IPS DF 4.7 (cell line): ENCODE results near the gene L1CAM.

Experiments used
- DNase-seq: peaks from one replicate; pipeline ENCODE4 v3.0.0-alpha.2; 2013; ENCODE audit warnings: low spot score; ENCODE audit errors: extremely low read depth

The L1CAM gene

DNA sequence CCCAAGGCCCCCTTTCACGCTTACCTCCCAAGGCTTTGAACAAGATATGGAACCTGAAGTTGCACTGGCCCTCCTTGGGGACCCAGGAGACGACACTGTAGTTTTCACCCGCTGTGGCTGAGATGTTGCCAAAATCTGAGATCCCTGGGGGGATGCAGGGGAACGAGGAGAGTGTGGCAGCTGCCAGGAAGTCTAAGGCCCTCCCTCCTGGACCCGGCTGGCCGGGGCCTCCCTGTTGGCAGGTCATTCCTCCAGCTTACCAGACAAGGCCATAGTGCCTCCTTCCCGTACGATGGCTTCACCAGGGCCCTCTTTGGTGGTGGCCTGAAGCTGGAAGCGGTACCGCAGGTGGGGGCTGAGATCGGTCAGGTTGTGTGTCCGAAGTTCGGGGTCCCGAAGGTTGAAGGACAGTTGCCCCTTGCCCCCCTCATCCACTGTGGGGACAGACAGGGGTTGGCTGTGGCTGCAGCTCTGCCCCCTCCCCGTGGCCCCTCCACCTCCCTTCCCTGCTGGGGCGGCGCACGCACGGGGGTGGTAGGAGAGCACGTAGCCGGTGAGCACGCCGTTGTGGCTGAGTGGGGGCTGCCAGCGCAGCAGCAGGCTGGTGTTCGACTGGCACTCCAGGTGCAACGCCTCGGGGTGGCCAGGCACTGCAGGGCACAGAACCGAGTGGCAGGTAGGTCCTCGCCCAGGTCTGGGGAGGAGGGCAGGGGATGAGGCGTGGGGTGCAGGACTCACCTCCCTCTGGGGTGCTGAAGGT is 21.2 kb downstream of the L1CAM start:
- no peak for DNase-seq

DNA sequence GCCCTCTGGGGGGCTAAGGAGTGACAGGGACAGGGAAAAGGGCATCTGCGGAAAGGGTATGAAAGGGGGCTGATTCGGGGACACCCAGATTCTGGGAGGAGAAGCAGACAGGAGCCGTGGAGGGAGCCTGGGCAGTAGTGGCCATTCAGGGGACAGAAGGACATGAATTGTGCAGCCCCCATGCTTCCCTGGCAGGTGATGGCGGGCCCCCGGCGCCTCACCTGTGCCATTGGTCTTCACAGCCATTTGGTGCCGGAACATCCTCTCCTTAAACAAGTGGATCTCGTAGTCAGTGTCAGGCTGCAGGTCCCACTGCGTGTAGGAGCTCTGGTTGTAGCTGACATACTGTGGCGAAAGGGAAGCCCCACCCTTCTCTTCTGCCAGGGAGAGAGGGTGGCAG is 21.9 kb downstream of the L1CAM start:
- no peak for DNase-seq

DNA sequence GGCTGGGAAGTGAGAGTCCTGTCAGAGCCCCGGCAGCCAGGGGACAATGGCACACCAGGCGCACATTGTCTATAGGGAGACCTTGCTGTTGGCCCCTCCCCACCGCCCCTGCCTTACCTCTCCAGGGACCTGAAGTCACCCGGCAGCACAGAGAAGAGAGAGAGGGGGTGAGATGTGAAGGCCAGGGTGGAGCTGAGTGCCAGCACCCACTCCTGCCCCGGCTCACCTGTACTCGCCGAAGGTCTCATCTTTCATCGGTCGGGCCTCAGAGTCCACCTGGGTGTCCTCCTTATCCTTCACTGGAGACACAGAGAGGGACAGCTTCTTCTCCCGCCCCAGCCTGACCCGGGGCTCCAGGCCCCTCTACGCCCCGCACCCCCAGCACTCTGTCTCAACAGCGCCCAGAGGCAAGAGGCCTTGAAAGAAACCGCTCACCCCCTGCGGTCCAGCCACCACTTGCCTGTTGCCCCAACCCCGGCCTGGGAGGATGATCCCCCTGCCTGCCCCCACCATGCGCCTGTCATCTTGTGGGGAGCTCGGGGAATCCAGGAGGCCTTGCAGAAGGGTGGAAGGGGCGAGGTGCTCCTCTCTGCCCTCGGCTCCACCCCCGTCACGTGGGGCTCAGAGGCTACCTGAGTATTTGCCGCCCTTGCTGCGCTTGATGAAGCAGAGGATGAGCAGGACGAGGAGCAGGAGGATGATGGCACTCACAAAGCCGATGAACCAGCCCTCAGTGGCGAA is 22.6 kb downstream of the L1CAM start:
- no peak for DNase-seq

DNA sequence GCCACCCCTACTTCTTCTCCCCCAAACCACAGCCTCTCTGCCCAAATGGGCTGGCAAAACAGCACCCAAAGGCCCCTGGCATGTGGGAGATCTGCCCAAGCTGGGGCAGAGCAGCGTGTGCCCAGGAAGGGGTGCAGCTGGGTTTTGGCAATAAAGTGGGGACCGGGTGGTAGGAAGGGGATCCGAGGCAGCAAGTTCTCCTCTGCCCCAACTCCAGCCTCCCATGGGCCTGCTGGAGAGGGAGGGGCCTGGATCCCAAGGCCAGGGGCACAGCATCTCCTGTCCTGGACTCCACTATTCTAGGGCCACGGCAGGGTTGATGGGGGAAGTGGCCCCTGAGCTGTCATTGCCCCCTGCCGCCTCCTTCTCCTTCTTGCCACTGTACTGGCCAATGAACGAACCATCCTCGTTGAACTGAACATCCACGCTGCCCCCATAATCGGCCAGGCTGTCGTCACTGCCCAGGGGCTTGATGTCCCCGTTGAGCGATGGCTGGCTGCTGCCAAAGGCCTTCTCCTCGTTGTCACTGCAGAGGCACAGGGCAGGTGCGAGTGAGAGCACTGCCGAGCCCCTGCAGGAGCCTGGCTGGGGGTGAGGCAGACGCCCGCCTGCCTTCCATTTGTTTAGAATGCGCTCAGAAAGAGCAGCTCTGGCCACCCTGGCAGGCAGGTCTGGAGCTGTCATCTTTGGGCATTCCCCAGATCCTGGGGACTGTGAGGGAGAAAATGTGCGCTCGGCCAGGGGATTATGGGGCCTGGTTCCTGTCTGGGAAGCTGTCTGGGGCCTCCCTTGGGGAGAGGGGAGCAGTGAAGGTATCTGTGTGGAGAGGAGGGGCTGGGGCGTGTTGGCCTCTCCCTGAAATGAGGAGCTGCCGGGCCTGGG is 23.4 kb downstream of the L1CAM start:
- no peak for DNase-seq

DNA sequence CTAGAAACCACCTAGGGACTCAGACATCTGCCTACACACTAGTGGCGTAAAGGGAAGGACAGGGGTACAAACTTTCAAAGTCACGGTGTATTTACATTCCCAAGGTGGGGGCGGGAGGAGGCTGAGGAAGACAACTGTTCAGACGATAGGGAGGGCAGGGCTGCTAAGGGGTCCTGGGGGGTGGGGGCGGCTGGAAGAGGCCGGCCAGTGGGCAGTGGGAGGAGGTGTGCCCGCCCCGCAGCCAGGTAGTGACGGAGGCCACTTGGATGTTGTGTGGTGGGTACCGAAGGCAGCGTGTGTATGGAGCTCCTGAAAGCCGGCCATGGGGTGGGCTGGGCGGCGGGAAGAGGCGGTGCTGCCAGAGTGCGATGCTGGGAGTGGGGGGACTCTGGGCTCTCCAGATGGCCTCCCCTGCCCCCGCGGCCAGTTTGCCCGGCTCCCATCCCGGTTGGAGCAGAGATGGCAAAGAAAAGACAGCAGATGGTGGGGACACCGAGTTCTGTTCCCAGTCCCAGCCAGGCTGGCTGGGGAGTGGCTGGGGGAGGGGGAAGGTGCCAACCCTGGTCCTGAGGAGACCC is 24.2 kb downstream of the L1CAM start:
- DNase-seq, result no peak

DNA sequence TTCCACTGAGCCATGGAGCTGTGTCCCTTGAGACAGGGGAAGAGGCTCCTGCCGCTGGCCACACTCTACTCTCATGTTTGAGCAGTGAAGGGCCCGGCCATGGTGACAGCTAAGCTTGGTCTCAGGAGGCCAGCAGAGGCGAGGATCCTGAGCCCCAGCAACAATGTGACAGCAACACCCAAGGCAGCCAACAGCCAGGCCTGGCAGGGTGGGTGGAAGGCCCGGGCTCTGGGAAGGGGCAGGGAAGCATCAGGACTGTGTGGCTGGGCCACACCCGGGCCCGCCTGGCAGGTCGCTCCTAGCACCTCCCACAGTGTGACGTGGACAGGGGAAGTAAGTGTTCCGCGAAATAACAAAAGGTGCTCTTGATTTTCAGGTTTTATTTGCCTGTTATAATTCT is 24.8 kb downstream of the L1CAM start:
- no peak for DNase-seq

DNA sequence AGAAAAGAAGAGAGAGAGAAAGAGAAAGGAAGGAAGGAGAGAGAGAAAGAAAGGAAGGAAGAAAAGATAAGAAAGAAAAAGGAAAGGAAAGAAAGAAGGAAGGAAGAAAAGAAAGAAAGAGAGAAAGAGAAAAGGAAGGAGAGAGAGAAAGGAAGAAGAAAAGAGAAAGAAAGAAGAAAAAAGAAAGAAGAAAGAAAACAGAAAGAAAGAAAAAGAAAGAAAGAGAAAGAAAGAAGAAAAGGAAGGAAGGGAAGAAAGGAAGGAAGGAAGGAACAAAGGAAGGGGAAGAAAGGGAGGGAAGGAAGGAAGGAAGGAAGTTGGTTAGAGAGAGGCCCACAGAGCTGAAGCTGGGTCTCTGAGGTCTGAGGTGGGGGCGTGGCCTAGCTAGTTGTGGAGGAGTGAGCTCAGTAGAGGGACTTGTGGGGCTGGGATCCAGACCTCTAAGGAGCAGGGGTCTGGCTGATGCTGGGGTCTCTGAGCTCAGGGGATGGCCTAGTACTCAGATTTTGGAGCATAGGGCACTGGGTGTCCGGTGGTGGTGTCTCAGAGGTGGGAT is 28.5 kb downstream of the L1CAM start:
- DNase-seq, result no peak

DNA sequence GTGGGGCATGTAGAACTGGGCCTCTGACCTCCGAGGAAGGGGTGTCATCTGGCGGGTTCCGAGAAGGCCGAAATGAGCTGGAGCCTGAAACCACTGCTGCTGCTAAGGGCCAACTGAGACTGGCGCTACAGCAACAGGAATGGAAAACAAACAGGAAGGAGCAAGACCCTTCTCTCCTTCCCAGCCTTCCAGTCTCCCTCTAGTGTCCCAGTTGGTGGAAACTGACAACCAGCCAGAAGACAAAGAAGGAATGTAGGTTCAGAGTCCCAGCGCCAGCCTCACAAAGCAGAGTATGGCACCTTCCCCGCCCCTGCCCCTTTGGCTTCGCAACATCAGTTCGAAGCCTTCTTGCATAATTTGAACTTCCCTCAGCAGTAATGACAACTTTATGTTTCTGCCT is 31.3 kb downstream of the L1CAM start:
- no peak for DNase-seq

DNA sequence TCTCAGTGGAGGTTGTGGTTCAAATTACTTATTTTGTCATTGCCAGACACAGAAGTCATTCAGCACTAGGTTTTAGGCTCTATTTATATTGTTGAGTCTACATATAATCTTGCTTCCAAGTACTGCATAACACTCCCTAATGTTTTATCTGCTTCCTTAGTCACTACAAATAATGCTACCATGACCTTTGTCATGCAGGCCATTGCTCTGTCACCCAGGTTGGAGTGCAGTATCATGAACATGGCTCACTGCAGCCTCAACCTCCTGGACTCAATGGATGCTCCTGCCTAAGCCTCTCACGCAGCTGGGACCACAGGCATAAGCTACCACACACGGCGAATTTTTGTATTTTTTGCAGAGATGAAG is 32.1 kb downstream of the L1CAM start:
- no peak for DNase-seq

DNA sequence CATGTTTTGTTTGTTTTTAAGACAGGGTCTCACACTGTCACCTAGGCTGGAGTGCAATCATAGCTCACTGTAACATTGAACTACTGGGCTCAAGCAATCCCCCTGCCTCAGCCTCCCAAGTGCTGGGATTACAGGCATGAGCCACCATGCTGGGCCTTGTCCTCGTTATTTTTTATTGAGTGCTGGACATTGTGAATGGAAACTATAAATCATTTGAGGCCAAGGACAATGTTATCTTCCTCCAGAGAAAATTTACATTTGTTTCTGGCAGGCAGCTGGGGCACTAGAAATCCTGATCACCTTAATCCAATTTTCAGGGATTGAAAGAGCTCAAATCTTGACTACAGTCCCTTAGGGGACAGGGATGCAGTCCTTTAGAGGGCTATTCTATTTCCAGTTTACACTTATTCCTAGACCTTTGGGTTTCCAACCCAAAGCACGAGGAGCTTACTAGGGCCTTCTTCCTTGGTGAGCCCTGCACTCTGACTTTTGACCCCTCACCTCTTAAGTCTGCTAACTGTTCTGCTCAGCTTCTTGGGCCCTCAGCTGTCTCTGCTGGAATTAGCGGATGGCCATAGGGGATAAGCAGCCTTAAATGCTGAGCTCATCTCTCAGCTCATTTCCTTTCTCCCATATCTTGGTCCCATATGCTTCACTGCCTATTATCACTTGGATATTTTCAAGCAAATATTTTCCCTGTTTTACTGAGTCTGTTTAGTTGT is 32.6 kb downstream of the L1CAM start:
- no peak for DNase-seq

DNA sequence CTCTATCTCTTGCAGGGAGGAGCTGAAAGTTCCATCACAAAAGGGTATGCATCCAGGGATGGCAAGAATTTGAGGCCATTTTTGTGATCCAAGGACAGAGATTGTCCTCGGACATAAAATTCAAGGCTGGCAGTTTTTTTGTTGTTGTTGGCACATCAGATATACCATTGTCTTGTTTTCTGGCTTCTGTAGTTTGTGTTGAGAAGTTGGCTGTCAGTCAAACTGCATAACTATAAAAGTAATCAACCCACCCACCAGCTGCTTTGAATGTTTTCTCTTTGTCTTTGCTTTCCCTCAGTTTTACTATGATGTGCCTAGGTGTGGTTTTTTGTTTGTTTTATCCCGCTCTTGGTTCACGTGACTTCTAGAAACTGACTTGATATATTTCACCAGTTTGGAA is 34.0 kb downstream of the L1CAM start:
- DNase-seq, result no peak

DNA sequence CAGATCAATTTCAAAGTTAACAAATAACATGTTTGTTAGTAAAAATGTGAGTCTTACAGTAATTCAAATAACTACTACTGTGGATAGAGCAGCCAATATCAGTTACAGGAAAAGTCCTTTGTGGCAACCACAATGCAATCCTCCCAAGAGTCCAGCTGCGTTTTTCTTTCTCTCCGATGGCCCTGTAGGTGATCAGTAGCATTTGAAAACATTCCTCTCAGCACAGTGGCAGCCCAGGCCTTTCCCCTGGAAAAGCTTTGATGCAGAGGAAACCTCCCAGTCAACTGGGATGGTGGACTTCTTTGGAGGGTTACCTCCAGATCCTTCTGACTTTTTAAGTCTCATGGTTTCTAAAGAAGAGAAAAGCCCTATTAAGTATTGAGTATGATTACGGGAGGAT is 37.6 kb downstream of the L1CAM start:
- DNase-seq, result no peak

DNA sequence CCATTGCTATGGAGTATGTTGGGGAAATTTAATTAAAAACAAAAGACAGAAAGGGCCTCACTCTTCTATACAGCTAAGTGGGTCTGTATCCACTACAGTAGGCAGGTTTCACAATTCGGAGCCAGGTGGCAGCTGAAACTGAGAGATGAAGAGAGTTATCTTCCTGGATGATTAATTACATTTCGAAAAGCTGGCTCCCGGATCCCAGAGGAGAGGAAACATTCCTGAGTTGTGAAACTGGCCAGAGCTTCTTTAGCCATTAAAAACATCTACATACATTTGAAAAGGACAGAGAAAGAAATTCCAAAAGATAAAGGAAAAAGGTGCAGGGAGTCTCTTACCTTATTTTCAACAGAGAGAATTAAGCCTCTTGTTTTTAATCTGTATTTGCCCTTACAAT is 40.1 kb downstream of the L1CAM start:
- DNase-seq, result no peak

DNA sequence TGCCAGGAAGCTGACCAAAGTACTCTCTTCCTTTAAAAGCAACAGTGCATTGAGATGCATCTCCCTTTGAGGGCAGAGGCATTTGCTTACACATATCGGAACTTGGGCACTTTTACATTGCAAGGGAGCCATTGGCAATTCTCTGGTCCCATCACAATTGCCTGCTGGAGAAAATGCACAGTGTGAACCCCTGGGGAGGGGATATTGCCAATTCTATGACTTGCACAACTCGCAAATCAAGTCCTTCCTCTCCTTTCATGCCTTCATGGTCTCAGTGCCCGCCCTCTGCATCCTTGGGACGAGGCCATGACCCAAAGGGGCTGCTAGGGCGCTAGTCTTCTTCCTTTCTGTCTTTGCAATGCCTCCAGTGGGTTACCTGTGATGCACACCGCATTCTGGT is 40.8 kb downstream of the L1CAM start:
- no peak for DNase-seq

DNA sequence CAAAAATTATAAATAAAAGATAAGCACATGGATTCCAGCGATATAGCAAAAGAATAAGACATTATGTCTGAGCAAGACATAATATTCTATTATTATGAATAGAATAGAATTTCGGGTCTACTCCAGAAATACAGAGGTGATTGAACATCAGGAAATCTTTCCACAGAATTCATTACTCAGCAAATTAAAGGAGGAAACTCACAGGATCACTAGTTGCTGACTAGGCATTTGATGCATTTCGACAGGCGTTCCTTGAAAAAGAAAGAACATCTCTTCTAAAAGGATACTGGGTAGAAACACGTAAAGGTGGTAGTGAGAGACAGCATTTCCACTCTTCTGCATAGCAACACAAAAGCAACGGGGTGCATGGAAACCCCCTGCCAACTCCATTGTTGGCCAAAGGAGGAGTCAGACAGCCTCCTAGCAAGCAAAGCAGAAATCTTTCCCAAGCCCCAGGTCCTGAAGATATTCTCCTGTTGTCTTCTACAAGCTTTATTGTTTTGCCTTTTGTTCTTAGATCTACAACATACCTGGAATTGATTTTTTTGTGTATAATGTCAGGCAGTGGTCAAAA is 41.4 kb downstream of the L1CAM start:
- DNase-seq, result no peak

DNA sequence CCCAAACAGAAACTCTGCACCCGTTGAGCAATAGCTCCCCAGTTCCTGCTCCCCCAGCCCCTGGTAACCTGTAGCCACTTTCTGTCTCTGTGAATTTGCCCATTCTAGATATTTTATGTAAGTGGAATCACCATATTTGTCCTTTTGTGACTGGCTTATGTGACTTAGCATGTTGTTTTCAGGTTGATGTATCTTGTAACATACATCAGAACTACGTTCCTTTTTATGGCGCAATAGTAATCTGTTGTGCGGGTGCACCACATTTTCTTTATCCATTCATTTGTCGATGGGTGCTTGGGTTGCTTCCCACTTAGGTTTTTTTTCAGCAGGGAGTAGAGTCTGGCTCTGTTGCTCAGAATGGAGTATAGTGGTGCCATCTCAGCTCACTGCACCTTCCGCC is 49.1 kb downstream of the L1CAM start:
- DNase-seq, result no peak

DNA sequence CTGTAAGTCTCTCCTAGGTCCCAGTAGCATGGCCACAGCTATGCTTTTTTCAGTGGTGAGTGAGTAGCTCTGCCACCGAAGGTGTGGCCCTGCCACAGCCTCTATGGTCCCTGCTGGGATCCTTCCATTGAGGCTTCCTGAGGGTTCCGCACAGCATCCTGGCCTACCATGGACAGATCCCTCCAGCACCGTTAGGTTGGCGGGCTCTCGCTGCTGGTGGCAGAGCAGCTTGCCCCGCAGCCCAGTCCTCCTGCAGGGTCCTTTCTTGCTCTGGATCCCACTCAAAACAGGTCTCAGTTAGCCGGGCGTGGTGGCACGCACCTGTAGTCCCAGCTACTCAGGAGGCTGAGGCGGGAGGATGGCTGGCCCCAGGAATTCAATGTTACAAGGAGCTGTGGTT is 53.2 kb downstream of the L1CAM start:
- no peak for DNase-seq

DNA sequence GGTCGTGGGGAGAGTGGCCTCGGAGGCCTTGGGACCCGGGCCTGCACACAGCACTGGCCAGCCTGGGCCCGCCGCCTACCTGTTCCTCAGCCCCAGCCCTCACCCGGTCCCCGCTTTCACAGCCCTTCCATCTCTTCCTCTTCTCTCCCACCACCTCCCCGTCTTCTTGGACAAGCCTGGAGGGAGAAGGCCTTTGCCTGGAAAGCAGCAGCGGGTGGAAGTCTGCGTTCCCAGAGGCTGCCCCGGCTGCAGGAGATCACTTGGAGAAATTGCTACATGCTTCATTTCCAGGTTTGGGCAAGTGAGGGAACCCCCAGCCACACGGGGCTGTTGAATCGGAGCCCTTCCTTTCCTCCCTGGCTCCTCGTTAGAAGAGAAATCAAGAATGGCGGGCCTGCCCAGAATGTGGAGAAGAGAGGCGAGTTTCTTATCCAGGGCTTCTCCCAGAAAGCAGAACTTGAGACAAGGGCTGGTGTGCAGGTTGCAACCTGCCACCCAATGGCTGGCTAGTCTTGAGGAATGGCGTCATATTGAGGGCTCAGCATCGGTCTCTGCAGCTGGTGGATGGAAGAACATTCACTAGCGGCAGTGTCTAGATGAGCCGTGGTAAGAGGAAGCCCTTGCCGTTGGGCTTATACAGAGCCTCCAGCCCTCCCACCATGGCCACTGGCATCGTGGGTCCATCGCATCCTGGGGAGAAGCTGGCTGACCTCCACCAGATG is 54.4 kb downstream of the L1CAM start:
- DNase-seq, result no peak

DNA sequence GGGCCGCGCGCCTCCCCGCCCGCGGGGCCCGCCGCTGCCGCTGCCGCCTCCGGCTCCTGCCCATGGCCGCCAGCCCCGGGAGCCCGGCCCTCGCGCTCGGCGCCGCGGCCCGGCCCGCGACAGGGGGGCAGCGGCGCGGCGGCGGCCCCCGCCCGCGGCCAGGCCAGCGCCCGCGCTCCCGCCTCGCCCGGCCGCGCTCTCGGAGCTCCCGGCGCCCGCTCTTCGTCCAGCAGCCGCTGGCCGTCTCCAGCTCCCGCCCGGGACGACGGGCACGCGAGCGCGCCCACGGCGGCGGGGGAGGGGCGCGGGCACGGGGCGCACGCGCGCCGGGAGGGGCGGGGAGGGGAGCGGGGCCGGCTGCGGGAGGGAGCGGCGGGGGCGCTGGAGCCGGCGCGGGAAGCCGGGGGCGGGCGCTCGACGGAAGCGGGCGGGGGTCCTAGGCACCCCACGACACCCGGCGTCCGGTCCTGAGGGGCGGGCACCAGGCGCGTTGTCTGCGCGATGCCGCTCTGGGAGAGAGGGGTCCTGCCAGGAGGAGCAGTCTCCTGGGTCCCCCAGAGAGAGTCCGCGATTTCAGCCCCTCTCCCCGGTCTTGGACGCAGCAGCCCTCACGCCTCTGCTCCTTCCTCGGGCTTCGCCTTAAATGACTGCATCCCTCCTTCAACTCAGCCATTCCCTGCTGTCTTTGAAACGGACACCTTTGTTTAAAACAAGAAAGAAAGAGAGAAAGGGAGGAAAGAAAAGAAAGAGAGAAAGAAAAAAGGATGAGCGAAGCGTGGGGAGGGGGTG is 55.1 kb downstream of the L1CAM start:
- DNase-seq, result no peak
